Measurements from ENCODE around the gene ZNF593OS.

Gene ZNF593OS

DNA sequence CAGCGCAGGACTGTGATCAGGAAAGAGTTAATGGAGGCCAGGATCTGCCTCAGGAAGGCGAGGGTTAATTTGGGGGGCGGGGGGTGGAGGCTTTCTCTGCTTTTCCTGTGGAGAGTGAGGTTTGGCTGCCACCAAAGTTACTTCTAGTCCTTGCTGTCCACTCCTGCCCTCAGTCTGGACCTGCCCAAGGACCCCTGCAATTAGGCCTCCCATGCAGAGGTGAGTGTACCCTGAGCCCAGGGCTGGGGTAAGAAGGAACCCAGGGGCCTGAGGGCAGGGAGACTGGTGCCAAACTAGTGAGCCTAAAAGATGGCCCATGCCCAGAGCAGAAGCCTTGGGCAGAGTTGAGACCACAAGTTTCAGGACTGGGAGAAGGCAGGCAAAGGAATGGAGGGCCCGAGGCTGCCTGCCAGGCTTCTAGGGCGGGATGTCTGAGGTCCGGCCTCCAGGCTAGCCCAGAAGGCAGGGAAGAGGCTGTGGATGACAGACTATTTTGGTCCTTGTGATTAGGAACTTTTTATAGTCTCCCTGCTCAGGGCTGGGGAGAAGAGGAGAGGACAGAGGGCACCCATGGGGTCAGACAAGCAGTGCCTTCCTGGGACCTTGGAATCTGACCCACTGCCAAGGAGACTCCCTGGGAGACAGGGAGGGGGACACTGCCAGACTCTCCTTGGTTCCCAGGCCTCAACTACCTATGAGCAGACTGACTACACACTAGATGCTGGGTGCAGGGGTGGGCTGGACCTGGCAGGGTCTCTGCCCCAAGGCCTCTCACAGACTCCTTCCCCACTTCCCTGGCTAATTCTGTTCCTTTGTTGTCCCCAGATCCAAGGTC, 12.5 kb downstream of the ZNF593OS start, which contains the start of gene FAM110D:
TSS of gene FAM110D (plus strand) at position 172 of the 835 bp plus-strand sequence. CDS start 2,213 bp downstream, outside the sequence.
- H3K4me3 ChIP-seq (ENCODE audit: low read length), result no peak within 1 kb of the TSS
- no peak for TF ChIP-seq ZNF274 (IDR thresholded peaks at IDR 0.05; ENCODE audit: low read depth, low read length)

DNA sequence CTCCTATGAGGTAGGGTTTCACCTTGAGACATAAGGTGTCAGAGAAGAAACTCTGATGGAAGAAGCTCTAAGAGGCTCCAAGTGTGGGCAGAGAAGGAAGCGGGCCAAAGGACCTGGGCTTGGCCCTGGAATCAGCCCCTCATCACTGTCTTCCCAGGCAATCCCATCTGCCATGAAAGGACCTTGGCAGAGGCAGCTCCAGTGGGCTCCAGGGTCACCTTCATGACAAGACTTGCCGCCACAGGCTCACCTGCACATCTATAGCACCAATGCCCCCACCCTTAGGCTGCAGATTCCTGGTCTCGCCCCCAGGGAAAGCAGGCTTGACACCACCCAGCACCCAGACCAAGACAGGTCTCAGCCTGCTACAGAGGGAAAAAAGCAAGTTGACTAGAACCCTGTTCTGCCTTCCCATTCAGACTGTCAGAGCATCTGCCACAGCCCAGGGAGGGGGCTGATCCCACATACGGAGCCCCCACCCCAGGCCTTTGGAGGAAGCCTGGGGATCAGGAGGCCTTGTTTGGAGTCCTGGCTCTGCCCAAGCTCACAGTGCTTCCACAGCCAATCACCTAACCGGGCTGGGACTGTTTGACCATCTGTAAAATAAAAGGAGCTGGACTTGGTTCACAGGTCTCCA, 13.2 kb downstream of the ZNF593OS start:
- H3K4me3 ChIP-seq (ENCODE audit: low read length), result no peak overlapping the region
- no peak for TF ChIP-seq ZNF274 (IDR thresholded peaks at IDR 0.05; ENCODE audit: low read depth, low read length)

DNA sequence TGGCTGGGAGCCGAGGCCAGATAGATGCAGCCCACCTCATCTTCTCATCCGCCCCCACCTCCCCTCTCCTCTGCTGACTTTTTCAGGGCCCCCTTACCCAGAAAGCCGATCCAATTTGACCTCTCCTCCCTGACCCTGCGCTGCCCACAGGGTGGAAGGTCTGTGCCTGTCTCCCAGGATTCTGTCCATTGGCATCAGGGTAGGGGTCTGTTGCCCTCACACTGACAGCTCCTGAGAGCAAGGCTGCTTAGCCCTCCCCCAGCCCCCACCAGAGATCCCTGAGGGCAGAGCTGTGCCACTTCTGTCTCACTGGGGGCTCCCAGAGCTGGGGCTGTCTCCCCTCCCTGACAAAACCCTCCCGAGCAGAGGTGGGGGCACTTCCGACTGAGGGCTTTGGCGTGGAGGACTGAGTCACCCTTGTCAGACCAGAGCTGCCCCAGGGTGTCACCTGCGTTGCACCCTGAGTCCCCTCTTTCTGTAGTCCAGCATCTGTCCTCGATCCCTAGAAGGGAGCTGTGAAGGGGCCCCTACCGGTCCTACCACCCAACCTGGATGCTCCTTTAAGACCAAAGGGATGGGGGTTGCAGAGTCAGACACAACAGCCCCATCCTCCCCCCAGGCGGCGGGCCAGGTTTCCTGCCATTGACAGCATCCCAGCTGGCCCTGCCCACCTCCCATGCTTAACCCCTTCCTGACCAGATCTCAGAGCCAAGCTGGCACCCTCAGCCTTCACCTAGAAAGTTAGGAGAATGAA, 15.2 kb downstream of the ZNF593OS start:
- TF ChIP-seq ZNF274 (IDR thresholded peaks at IDR 0.05; ENCODE audit: low read depth, low read length), result no peak
- H3K4me3 ChIP-seq (ENCODE audit: low read length), result no peak overlapping the region

DNA sequence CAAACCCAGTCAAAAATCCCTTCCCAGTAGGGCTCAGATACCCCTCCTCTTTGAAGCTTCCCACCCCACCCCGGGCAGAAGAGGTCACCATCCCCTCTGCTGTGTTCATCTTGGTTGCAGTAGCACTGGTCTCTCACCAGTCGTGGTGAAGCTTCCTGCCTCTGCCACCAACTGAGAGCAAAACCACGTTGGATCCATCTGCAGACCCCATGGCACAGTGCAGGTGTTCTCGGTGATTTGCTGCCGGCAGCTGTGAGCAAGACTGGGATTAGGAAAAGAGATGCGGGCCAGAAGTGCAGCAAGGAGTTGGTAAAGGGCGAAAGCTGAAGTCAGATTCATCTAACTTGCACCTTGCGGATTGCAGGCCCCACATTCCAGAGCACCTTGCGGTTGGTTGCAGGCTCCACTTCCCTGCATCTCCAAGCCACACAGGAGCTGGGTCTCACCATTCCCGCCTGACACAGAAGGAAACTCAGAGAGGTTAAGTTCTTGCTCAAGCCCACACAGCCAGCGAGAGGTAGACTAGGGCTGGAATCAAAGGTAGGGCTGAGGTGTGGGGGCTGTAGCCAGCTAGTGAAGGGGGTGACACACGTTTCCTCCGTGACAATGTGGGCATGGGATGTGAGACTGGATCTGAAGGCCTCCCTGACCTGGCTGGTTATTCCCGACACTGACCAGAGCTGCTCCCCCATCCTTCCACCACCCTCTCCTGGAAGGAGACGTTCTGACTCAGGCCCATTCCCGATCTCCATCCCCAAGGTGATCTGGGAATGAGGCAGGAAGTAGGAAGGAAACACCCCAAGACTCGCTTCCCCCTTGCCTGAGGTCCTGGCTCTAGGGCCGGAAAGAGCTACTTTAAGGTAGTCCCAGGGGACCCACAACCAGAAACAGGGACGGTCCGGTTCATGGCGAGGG, 16.0 kb downstream of the ZNF593OS start:
- no peak overlapping the region for H3K4me3 ChIP-seq (ENCODE audit: low read length)

DNA sequence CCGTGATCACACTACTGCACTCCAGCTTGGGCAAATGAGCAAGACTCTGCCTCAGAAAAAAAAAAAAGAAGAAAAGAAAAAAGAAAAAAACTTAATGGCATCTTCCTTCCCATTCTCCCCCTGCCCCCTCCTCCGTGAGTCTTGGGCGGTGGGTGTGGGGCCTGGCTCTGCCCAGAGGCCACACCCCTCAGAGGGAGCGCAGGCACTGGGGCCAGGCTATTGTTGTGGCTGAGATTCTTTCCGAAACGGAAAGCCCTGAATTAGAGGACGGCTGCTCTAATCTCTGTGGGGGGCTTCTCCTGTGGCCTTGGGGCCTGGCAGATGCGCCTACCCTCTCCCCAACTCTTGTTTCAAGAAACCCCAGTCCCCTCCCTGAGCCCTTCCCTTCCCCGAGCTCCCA, 16.9 kb downstream of the ZNF593OS start:
- no peak overlapping the region for H3K4me3 ChIP-seq (ENCODE audit: low read length)
- TF ChIP-seq ZNF274 (IDR thresholded peaks at IDR 0.05; ENCODE audit: low read depth, low read length), result no peak

More for the DNA sequence above, 16.0 kb downstream of the ZNF593OS start:
- TF ChIP-seq ZNF274 (IDR thresholded peaks at IDR 0.05; ENCODE audit: low read depth, low read length), result no peak

DNA sequence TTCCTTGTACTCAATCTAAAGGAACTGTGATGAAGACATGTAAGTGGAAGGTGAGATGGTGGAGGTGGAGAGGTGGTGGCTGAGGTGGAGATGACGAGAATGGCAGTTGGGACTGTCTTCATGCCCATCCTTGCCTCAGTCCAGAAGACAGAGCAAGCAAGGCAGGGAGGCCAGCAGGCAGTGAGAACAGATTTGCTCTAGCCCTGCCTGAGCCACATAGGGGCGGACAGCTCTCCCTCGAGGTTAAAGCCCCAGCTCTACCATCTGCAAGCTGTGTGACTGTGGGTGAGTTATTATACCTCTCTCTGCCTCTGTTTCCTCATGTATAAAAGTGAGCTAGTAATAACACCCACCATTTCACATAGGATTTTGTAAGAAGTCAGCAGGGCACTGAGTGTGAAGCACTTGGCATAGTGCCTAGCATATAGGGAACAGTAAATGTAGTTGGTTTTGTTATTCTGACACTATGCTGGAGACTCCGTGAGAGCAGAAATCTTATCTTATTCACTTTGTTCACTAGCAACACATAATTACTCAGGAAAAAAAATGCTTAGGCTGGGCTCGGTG, 17.6 kb downstream of the ZNF593OS start:
- TF ChIP-seq ZNF274 (IDR thresholded peaks at IDR 0.05; ENCODE audit: low read depth, low read length), result no peak
- H3K4me3 ChIP-seq (ENCODE audit: low read length), result no peak overlapping the region

DNA sequence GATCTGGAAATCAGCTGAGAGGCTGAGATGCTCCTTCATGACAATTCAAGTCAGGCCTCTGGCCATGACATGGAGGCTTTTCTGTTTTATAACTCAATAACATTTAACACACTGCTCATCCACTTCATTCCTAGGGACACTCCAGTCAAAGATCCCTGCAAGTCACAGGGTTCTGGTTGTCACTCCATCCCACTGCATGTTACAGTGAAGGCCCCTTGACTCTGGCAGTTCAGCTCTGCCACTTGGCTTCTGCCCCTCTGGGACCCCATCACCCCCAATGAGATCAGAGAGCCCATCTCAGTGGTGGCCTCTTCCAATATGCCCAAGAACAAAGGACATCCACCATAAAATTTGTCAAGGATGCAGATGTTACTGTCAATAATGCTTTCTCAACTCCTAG, 22.7 kb downstream of the ZNF593OS start:
- TF ChIP-seq ZNF274 (IDR thresholded peaks at IDR 0.05; ENCODE audit: low read depth, low read length), result no peak
- H3K4me3 ChIP-seq (ENCODE audit: low read length), result no peak overlapping the region

DNA sequence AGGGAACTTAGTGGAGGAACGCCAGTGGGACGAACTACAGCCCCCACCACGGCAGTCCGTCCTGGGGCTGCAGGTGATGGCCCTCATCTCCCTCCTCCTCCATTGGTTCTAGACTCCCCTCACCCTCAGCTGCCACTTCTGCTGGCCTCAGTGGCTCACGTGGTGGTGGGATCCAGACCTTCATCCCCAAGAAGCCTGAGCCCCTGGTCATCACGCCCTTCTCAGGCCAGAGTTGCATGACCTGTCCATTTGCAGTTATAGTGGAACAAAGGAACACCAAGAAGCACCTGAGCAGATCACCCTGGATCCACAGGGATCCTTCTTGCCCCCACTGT, 25.7 kb downstream of the ZNF593OS start:
- TF ChIP-seq ZNF274 (IDR thresholded peaks at IDR 0.05; ENCODE audit: low read depth, low read length), result no peak
- H3K4me3 ChIP-seq (ENCODE audit: low read length), result no peak overlapping the region

DNA sequence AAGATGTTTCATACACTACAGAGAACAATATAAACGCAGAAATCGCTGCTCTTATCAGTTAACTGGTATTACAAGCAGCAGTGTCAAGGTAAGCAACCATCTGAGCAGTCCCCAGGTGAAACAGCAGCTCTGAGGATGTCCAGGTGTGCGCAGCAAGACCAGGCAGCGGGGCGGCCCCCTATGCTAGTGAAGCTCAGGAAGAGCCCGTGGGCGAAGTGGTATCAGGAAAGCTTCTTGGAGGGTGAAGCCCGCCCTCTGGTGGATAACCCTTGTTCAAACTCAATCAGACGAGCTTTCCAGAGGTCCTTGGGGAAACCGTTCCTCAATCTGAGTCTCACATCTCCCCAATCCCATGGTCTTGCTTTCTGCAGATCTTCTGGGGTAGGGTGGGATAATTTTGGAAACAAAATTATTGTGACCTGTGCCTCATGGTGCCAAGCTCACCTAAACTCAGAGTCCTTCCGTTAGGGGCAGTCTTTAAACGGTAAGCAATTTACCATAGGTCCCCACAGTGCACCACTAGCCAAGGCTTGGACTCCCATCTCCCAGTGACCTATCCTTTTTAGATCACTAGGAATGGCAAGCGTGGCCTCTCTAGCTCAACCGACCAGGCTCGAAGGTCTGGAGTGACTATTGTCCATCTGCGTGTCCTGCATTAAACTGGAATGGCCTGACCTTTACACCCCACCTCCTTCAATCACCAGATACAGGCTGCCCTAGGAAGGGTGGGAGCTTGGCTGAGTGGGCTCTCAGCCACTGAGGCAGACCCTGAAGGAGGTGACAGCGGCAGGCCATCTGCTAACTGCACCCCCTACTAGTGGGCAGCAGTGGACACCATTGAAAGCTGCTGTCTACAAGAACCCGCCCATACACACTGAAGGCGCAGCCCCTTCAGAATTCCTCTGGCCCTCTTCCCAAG, 26.3 kb downstream of the ZNF593OS start:
- no peak for TF ChIP-seq ZNF274 (IDR thresholded peaks at IDR 0.05; ENCODE audit: low read depth, low read length)
- no peak overlapping the region for H3K4me3 ChIP-seq (ENCODE audit: low read length)

DNA sequence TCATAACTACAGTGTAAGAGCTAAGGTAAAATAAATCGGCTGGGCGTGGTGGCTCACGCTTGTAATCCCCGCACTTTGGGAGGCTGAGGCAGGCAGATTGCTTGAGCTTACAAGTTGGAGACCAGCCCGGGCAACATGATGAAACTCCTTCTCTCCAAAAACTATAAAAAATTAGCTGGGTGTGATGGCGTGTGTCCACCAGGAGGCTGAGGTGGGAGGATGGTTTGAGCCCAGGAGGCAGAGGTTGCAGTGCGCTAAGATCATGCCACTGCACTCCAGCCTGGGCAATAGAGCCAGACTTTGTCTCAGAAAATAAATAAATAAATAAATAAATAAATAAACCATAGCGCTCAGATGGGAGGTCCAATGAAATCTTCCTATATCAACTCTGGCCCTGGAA, 29.5 kb downstream of the ZNF593OS start:
- no peak for TF ChIP-seq ZNF274 (IDR thresholded peaks at IDR 0.05; ENCODE audit: low read depth, low read length)
- no peak overlapping the region for H3K4me3 ChIP-seq (ENCODE audit: low read length)

DNA sequence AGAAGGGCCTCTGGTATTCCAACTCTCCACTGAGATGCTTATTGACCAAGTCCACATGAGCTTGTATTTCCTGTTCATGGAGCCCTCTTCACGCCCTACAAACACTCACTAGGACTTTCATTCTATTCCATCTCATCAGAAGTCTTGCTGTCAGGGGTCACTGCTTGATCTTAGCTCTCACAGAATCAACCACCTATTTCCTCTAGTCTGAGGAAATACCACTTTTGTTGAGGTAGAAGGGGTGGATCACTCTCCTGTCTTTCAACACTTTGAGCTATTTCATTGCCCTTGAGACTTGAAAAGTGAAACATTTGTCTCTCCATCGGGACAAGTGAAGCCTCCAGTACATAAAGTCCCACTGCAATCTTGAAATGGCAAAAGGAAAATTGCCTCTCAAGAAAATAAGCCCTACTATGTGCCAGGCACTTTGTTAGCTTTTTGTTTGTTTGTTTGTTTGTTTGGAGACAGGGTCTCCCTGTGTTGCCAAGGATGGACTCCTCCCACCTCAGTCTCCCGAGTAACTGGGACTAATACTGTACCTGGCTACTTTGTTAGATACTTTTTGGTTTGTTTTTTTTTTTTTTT, 32.6 kb downstream of the ZNF593OS start:
- no peak for TF ChIP-seq ZNF274 (IDR thresholded peaks at IDR 0.05; ENCODE audit: low read depth, low read length)
- no peak overlapping the region for H3K4me3 ChIP-seq (ENCODE audit: low read length)

DNA sequence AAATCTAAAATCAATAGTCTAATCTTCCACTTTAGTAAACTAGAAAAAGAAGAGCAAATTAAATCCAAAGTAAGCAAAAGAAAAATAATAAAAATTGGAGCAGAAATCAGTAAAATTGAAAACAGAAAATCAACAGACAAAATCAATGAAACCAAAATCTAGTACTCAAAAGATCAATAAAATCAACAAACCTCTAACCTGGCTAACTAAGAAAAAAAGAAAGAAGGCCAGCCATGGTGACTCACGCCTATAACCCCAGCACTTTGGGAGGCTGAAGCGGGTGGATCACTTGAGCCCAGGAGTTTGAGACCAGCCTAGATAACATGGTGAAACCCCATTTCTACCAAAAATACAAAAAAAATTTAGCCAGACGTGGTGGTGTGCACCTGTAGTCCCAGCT, 37.2 kb downstream of the ZNF593OS start:
- H3K4me3 ChIP-seq (ENCODE audit: low read length), result no peak overlapping the region
- no peak for TF ChIP-seq ZNF274 (IDR thresholded peaks at IDR 0.05; ENCODE audit: low read depth, low read length)
